ENCODE measurements around the gene EML4. TPM values are rescaled to one million over a fixed set of nuclear protein-coding genes. Genes with fewer than 3 reads are reported as not detected.

The EML4 gene
- total and polyA plus RNA-seq, 2 of the 13 experiments (the other 11 are each of a cell fraction or from before 2014, with no cell fraction given), result 243 to 476 TPM

DNA sequence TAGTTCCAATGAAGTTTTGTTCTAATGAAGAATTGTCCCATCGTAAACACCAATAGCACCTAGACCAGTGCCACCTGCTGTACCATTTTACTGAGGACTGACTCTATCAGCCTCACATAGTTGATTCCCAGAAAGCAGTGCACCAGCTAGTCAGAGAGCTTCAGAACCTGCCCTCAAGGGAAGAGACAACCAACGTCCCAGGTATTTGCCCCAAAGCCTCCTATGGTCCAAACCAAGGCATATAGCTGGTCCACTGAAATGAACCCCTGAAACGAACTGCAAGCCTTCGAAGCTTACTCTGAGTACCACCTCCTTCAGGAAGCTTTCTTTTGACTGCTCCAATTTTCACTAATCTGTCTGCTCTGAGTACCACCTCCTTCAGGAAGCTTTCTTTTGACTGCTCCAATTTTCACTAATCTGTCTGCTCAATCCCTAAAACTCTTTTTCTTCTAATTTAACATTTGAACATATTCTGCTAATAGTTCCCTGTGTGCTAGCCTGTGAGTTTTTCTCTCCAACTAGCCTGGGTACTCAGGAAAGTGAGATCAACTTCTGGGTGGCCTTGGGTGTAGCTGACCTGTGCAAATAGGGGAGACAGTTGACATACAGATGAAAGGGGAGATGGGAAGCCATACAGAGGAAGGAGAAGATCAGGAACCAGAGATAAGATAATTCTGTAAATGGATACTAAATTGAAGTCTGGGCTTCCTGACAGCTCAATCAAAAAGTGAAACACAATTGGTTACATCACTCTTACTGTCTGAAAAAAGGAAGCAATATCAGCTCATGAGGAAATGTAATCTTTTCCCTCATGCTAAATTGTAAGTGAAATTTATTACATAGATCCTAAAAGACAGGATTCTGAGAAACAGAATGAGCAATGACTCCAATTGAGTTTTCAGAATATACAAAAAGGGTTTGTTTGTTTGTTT is 33.5 kb upstream of the EML4 start (continued):
- TF ChIP-seq ZNF234 (CRISPR knock-in tag; conservative IDR thresholded peaks at IDR 0.05) (no peak), NBN (conservative IDR thresholded peaks at IDR 0.05) (no peak), GPN1 (CRISPR knock-in tag; IDR thresholded peaks at IDR 0.05; ENCODE audit: borderline replicate concordance) (no peak), HNRNPLL (IDR thresholded peaks at IDR 0.05; ENCODE audit: low read depth, low read length, poor library complexity, severe bottlenecking) (no peak), ELF1 (CRISPR knock-in tag; IDR thresholded peaks at IDR 0.05) (peak; percentile 73), ZNF564 (CRISPR knock-in tag; IDR thresholded peaks at IDR 0.05) (no peak; the same call in 1 of the 2 replicates), ZNF703 (CRISPR knock-in tag; IDR thresholded peaks at IDR 0.05; ENCODE audit: borderline replicate concordance) (no peak), LCORL (IDR thresholded peaks at IDR 0.05) (peak; percentile 8; the same call in 1 of the 2 replicates), LCORL (CRISPR knock-in tag; IDR thresholded peaks at IDR 0.05) (peak; percentile 91), ZNF180 (CRISPR knock-in tag; IDR thresholded peaks at IDR 0.05; ENCODE audit: borderline replicate concordance, low read depth) (no peak), ZNF333 (CRISPR knock-in tag; IDR thresholded peaks at IDR 0.05; ENCODE audit: borderline replicate concordance) (no peak), MYC (CRISPR knock-in tag; IDR thresholded peaks at IDR 0.05; ENCODE audit: borderline replicate concordance) (0 out of 2 replicates have a peak, but pooled peaks have one; percentile 27), FOXK2 (IDR thresholded peaks at IDR 0.05) (no peak), ZFYVE20 (CRISPR knock-in tag; IDR thresholded peaks at IDR 0.05; ENCODE audit: borderline replicate concordance, low read depth) (no peak), ZNF205 (CRISPR knock-in tag; IDR thresholded peaks at IDR 0.05) (peak; percentile 84), PHB2 (IDR thresholded peaks at IDR 0.05; ENCODE audit: partially characterized antibody) (no peak), ZBTB38 (CRISPR knock-in tag; IDR thresholded peaks at IDR 0.05) (peak; percentile 5; the same call in 1 of the 2 replicates), ATF7 (IDR thresholded peaks at IDR 0.05) (peak; percentile 71), ATF7 (CRISPR knock-in tag; IDR thresholded peaks at IDR 0.05) (peak; percentile 76; the same call in 1 of the 2 replicates), RAD21 (CRISPR knock-in tag; IDR thresholded peaks at IDR 0.05) (no peak)
- TF ChIP-seq, protein P1, sequence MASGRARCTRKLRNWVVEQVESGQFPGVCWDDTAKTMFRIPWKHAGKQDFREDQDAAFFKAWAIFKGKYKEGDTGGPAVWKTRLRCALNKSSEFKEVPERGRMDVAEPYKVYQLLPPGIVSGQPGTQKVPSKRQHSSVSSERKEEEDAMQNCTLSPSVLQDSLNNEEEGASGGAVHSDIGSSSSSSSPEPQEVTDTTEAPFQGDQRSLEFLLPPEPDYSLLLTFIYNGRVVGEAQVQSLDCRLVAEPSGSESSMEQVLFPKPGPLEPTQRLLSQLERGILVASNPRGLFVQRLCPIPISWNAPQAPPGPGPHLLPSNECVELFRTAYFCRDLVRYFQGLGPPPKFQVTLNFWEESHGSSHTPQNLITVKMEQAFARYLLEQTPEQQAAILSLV (CRISPR knock-in tag; IDR thresholded peaks at IDR 0.05; ENCODE audit: borderline replicate concordance), result no peak
- TF ChIP-seq, protein P2, sequence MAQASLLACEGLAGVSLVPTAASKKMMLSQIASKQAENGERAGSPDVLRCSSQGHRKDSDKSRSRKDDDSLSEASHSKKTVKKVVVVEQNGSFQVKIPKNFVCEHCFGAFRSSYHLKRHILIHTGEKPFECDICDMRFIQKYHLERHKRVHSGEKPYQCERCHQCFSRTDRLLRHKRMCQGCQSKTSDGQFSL (CRISPR knock-in tag; IDR thresholded peaks at IDR 0.05), result no peak
- TF ChIP-seq, protein P3, sequence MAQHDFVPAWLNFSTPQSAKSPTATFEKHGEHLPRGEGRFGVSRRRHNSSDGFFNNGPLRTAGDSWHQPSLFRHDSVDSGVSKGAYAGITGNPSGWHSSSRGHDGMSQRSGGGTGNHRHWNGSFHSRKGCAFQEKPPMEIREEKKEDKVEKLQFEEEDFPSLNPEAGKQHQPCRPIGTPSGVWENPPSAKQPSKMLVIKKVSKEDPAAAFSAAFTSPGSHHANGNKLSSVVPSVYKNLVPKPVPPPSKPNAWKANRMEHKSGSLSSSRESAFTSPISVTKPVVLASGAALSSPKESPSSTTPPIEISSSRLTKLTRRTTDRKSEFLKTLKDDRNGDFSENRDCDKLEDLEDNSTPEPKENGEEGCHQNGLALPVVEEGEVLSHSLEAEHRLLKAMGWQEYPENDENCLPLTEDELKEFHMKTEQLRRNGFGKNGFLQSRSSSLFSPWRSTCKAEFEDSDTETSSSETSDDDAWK (CRISPR knock-in tag; IDR thresholded peaks at IDR 0.05), result no peak
- TF ChIP-seq, protein P4, sequence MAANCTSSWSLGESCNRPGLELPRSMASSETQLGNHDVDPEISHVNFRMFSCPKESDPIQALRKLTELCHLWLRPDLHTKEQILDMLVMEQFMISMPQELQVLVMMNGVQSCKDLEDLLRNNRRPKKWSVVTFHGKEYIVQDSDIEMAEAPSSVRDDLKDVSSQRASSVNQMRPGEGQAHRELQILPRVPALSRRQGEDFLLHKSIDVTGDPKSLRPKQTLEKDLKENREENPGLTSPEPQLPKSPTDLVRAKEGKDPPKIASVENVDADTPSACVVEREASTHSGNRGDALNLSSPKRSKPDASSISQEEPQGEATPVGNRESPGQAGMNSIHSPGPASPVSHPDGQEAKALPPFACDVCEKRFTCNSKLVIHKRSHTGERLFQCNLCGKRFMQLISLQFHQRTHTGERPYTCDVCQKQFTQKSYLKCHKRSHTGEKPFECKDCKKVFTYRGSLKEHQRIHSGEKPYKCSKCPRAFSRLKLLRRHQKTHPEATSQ (CRISPR knock-in tag; IDR thresholded peaks at IDR 0.05; ENCODE audit: borderline replicate concordance), result peak; percentile 52; the same call in 1 of the 2 replicates

Measured in HepG2 (cell line).